Loucy (cell line): ENCODE results near the gene NFKB1.

Experiments
- H2AFZ ChIP-seq: fragments of 200-600 bp; sonication (generic); 2 replicates; pipeline ENCODE4 v1.6.0; 2016; ENCODE audit warnings: antibody characterized with exemption, mild to moderate bottlenecking, low read length, moderate library complexity
- H3F3A ChIP-seq: fragments of 200-600 bp; 2 replicates; pipeline ENCODE4 v1.6.0; 2016; ENCODE audit warnings: antibody characterized with exemption, low read depth, mild to moderate bottlenecking
- H3K27me3 ChIP-seq: fragments of 200-600 bp; sonication (generic); 2 replicates; pipeline ENCODE4 v1.6.1; 2014; ENCODE audit warnings: low read length, mild to moderate bottlenecking; ENCODE audit not compliant: insufficient read depth, poor library complexity, severe bottlenecking
- H3K36me3 ChIP-seq: fragments of 200-600 bp; sonication (generic); 2 replicates; pipeline ENCODE4 v1.6.1; 2016; ENCODE audit warnings: low read length; ENCODE audit not compliant: insufficient read depth
- H3K4me1 ChIP-seq: fragments of 200-600 bp; sonication (generic); 2 replicates; pipeline ENCODE4 v1.5.1; 2014; ENCODE audit warnings: low read length, mild to moderate bottlenecking; ENCODE audit not compliant: insufficient read depth, poor library complexity, severe bottlenecking
- H3K4me2 ChIP-seq: fragments of 200-600 bp; sonication (generic); 2 replicates; pipeline ENCODE4 v1.6.0; 2014; ENCODE audit warnings: antibody characterized with exemption, low read length, low read depth, mild to moderate bottlenecking; ENCODE audit not compliant: poor library complexity, severe bottlenecking
- H3K4me3 ChIP-seq: fragments of 200-600 bp; sonication (generic); 2 replicates; pipeline ENCODE4 v1.5.1; 2014; ENCODE audit warnings: low read length, mild to moderate bottlenecking, mixed read lengths; ENCODE audit not compliant: poor library complexity, severe bottlenecking
- H3K79me2 ChIP-seq: fragments of 200-600 bp; sonication (generic); 2 replicates; pipeline ENCODE4 v1.6.1; 2014; ENCODE audit warnings: low read length; ENCODE audit not compliant: insufficient read depth
- H3K9ac ChIP-seq: fragments of 200-600 bp; sonication (generic); 2 replicates; pipeline ENCODE4 v1.6.0; 2014; ENCODE audit warnings: mild to moderate bottlenecking, low read depth, low read length, moderate library complexity; ENCODE audit not compliant: poor library complexity, severe bottlenecking
- H3K9me2 ChIP-seq: fragments of 200-600 bp; sonication (generic); replicated peaks from 2 replicates; pipeline ENCODE4 v1.6.1; 2016; ENCODE audit warnings: low read depth, low read length, mixed read lengths
- H3K9me3 ChIP-seq: fragments of 200-600 bp; sonication (generic); 2 replicates; pipeline ENCODE4 v1.6.1; 2014; ENCODE audit warnings: mild to moderate bottlenecking, antibody characterized with exemption, low read length, low read depth; ENCODE audit not compliant: insufficient read depth
- H4K20me1 ChIP-seq: fragments of 200-600 bp; sonication (generic); 2 replicates; pipeline ENCODE4 v1.6.0; 2014; ENCODE audit warnings: antibody characterized with exemption, low read length, mild to moderate bottlenecking; ENCODE audit not compliant: insufficient read depth, poor library complexity, severe bottlenecking
- EZH2phosphoT487 ChIP-seq: fragments of 200-600 bp; IDR thresholded peaks from 2 replicates; pipeline ENCODE4 v1.6.1; 2018; ENCODE audit warnings: antibody characterized with exemption, mild to moderate bottlenecking, moderate library complexity, borderline replicate concordance
- TF ChIP-seq, protein P1 (sequence below): fragments of 200-600 bp; sonication (generic); conservative IDR thresholded peaks from 2 replicates; pipeline ENCODE4 v1.5.1; 2014; ENCODE audit warnings: mild to moderate bottlenecking, antibody characterized with exemption, low read length

Gene NFKB1

DNA sequence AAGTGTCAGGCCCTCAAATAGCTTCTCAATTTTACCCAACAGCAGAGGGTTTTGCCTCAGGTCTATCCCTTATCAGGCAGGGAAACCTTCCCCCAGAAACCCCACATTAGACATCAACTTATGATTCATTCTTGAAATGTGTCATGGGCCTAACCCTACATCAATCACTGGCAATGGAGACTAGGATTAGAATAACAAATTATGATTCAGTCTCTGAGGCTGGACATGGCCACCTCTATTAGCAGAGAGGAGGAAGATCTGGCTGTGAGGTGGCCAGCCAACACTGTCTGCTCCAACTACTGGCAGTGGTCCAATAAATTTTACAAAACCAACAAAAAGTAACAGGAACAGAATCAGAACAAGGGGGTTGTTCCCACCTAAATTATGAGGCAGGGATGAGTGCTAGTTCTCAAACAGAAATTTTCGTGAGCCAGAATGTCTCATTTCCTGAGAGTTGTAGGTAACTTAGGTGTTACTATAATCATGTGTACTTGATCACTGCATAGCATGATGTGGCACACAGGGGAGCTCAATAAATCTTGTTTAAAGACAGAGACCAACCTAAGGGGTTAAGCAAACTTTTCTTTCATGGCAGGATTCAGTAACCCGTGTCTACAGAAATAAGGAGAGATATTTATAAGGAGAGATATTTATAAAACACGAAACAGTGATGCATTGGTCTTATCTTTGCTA is 126.8 kb downstream of the NFKB1 start:
- H3K9me2 ChIP-seq = no peaks in the 10 kb centered on the region

DNA sequence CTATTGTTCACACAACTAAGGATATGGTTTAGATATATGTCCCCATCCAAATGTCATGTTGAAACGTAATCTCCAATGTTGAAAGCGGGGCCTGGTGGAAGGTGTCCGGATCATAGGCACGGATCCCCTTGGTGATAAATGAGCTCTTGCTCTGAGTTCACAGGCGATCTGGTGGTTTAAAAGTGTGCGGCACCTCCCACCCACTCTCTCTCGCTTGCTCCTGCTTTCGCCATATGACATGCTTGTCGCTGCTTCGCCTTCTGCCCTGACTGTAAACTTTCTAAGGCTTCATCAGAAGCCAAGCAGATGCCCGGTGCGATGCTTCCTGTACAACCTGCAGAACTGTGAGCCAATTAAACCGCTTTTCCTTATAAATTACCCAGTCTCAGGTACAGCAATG is 128.5 kb downstream of the NFKB1 start:
- H2AFZ ChIP-seq = no peak overlapping the region
- H3K79me2 ChIP-seq = no peaks in the 10 kb centered on the region
- H3K4me1 ChIP-seq = peaks cover 19% of the 10 kb centered on the region
- H3K9me2 ChIP-seq = no peaks in the 10 kb centered on the region
- no peak overlapping the region for H3K9ac ChIP-seq
- TF ChIP-seq, protein P1, sequence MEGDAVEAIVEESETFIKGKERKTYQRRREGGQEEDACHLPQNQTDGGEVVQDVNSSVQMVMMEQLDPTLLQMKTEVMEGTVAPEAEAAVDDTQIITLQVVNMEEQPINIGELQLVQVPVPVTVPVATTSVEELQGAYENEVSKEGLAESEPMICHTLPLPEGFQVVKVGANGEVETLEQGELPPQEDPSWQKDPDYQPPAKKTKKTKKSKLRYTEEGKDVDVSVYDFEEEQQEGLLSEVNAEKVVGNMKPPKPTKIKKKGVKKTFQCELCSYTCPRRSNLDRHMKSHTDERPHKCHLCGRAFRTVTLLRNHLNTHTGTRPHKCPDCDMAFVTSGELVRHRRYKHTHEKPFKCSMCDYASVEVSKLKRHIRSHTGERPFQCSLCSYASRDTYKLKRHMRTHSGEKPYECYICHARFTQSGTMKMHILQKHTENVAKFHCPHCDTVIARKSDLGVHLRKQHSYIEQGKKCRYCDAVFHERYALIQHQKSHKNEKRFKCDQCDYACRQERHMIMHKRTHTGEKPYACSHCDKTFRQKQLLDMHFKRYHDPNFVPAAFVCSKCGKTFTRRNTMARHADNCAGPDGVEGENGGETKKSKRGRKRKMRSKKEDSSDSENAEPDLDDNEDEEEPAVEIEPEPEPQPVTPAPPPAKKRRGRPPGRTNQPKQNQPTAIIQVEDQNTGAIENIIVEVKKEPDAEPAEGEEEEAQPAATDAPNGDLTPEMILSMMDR = no peak
- TF ChIP-seq EZH2phosphoT487 = no peak
- H3F3A ChIP-seq = no peaks in the 10 kb centered on the region
- H4K20me1 ChIP-seq = no peaks in the 10 kb centered on the region
- no peaks in the 10 kb centered on the region for H3K27me3 ChIP-seq
- H3K9me3 ChIP-seq = no peaks in the 10 kb centered on the region
- no peak overlapping the region for H3K4me3 ChIP-seq
- no peak overlapping the region for H3K4me2 ChIP-seq
- peaks cover 8% of the 10 kb centered on the region; the same call in 1 of the 2 replicates for H3K36me3 ChIP-seq

More for the DNA sequence above, 126.8 kb downstream of the NFKB1 start:
- H2AFZ ChIP-seq = no peak overlapping the region
- no peak overlapping the region for H3K4me2 ChIP-seq
- no peaks in the 10 kb centered on the region for H4K20me1 ChIP-seq
- no peak overlapping the region for H3K4me3 ChIP-seq
- no peak overlapping the region for H3K9ac ChIP-seq
- H3K4me1 ChIP-seq = peaks cover 19% of the 10 kb centered on the region
- H3K27me3 ChIP-seq = no peaks in the 10 kb centered on the region
- H3K79me2 ChIP-seq = no peaks in the 10 kb centered on the region
- H3K9me3 ChIP-seq = no peaks in the 10 kb centered on the region
- H3F3A ChIP-seq = no peaks in the 10 kb centered on the region
- peaks cover 6% of the 10 kb centered on the region; the same call in 1 of the 2 replicates for H3K36me3 ChIP-seq
- TF ChIP-seq, protein P1 = no peak
- no peak for TF ChIP-seq EZH2phosphoT487

DNA sequence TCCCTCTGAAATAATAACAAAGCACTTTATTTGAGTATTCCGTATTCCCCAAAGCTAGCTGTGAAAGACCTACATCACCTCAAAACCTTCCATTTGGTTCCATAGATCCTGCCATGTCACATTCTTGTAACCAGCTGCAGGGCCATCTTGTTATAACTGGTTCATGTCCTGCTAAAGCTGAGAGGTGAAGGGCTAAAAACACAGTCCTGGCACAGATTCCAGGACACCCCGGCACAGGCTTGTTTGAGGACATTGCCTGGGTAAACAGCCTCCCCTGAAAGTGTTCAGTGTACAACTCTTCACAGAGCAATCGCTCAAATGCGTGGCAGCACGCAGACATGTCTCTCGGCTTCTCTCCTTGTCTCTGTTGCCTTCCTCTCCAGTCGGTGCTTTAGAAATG is 130.5 kb downstream of the NFKB1 start:
- Histone ChIP-seq H3K36me3 (peaks cover 11% of the 10 kb centered on the region; the same call in 1 of the 2 replicates), H3K4me1 (peaks cover 6% of the 10 kb centered on the region), H2AFZ (no peak overlapping the region), H3K4me3 (no peak overlapping the region), H3K9me3 (no peaks in the 10 kb centered on the region), H3K9ac (no peak overlapping the region), H3K4me2 (no peak overlapping the region), H4K20me1 (no peaks in the 10 kb centered on the region), H3K27me3 (no peaks in the 10 kb centered on the region), H3K9me2 (no peaks in the 10 kb centered on the region), H3F3A (no peaks in the 10 kb centered on the region), H3K79me2 (no peaks in the 10 kb centered on the region)
- TF ChIP-seq EZH2phosphoT487 = no peak
- TF ChIP-seq, protein P1 = no peak
